Suprapubic skin (tissue), 4 donors: ENCODE data around the gene ANO2. TPM values are rescaled to one million over a fixed set of nuclear protein-coding genes. Genes with fewer than 3 reads are reported as not detected.

Experiments used
- DNase-seq, 2 donors: peaks; one replicate each; pipeline ENCODE4 v3.0.0-alpha.2; 2019; ENCODE audit warnings: low spot score in 2 of 2
- H3K27ac ChIP-seq: fragments of 200-600 bp; sonication (generic); one replicate; pipeline ENCODE4 v1.5.1; 2019
- H3K27me3 ChIP-seq: fragments of 200-600 bp; sonication (generic); one replicate; pipeline ENCODE4 v1.5.1; 2019
- H3K36me3 ChIP-seq: fragments of 200-600 bp; sonication (generic); one replicate; pipeline ENCODE4 v1.5.1; 2019
- H3K4me1 ChIP-seq: fragments of 200-600 bp; sonication (generic); one replicate; pipeline ENCODE4 v1.5.1; 2019
- H3K4me3 ChIP-seq: fragments of 200-600 bp; sonication (generic); one replicate; pipeline ENCODE4 v1.5.1; 2019; ENCODE audit warnings: mild to moderate bottlenecking
- H3K9me3 ChIP-seq: fragments of 200-600 bp; sonication (generic); one replicate; pipeline ENCODE4 v1.5.1; 2019
- CTCF ChIP-seq, 2 donors: fragments of 200-600 bp in 1 of 2; fragments of 450-650 bp in 1 of 2; sonication (generic) in 1 of 2; IDR thresholded peaks; one replicate each; pipeline ENCODE4 v1.5.1; 2016 to 2019; ENCODE audit warnings: antibody characterized with exemption in 2 of 2, mild to moderate bottlenecking in 1 of 2, moderate library complexity in 1 of 2
- EP300 ChIP-seq: sonication (generic); formaldehyde crosslinking; IDR thresholded peaks from one replicate; pipeline ENCODE4 v1.6.1; 2017; ENCODE audit warnings: antibody characterized with exemption
- POLR2A ChIP-seq, 2 donors: fragments of 450-650 bp; IDR thresholded peaks; one replicate each; pipeline ENCODE4 v1.6.1; 2017; ENCODE audit warnings: antibody characterized with exemption in 2 of 2, mild to moderate bottlenecking in 2 of 2, moderate library complexity in 2 of 2
- POLR2AphosphoS5 ChIP-seq, 3 donors: sonication (generic); formaldehyde crosslinking; IDR thresholded peaks; one replicate each; pipeline ENCODE4 v1.6.1; 2017; ENCODE audit warnings: antibody characterized with exemption in 3 of 3
- WGBS: methylation state at CpG from one replicate; pipeline ENCODE4 v1.1.5; 2018; 5-methylcytosine and 5-hydroxymethylcytosine counted together
- total RNA-seq, 4 donors: library from RNA; depleted of rRNA; stranded (reverse); fragments of >200 nt; gene quantifications; one replicate each; pipeline ENCODE4 v1.1.0, GENCODE V29; 2016

Gene ANO2
- total RNA-seq, 4 donors from 2014 or later = 1.1 to 9.7 (median 2.0) TPM

- TF ChIP-seq EP300 (no peak), POLR2A (IDR thresholded peaks at IDR 0.05) (no peak), POLR2AphosphoS5 (IDR thresholded peaks at IDR 0.05) (no peak), CTCF (IDR thresholded peaks at IDR 0.05) (no peak)
- 68% methylated on average over 3 of the region's 3 CpGs for WGBS
- Histone ChIP-seq H3K9me3 (no peaks in the 10 kb centered on the region), H3K27ac (no peak overlapping the region), H3K4me3 (no peak overlapping the region), H3K36me3 (no peaks in the 10 kb centered on the region), H3K27me3 (peaks cover 4% of the 10 kb centered on the region), H3K4me1 (peaks cover 10% of the 10 kb centered on the region)
- DNase-seq = no peak
Measured at GRCh38 chr12:5578775-5579174, 366.3 kb downstream of the ANO2 start.

GRCh38 chr12:5577741-5578140 is 367.3 kb downstream of the ANO2 start:
- Histone ChIP-seq H3K4me3 (no peak overlapping the region), H3K27ac (no peak overlapping the region), H3K4me1 (peaks cover 10% of the 10 kb centered on the region), H3K27me3 (peaks cover 4% of the 10 kb centered on the region), H3K36me3 (no peaks in the 10 kb centered on the region), H3K9me3 (no peaks in the 10 kb centered on the region)
- no peak for TF ChIP-seq POLR2AphosphoS5 (IDR thresholded peaks at IDR 0.05)
- TF ChIP-seq CTCF (IDR thresholded peaks at IDR 0.05) = no peak
- TF ChIP-seq POLR2A (IDR thresholded peaks at IDR 0.05) = no peak
- no peak for TF ChIP-seq EP300
- WGBS = 81% methylated on average over 8 of the region's 8 CpGs
- DNase-seq = no peak

GRCh38 chr12:5577211-5577612 is 367.8 kb downstream of the ANO2 start:
- Histone ChIP-seq H3K4me1 (peaks cover 10% of the 10 kb centered on the region), H3K27me3 (peaks cover 4% of the 10 kb centered on the region), H3K9me3 (no peaks in the 10 kb centered on the region), H3K4me3 (no peak overlapping the region), H3K27ac (no peak overlapping the region), H3K36me3 (no peaks in the 10 kb centered on the region)
- no peak for TF ChIP-seq CTCF (IDR thresholded peaks at IDR 0.05)
- no peak for DNase-seq
- 61% methylated on average over 3 of the region's 3 CpGs for WGBS

GRCh38 chr12:5575987-5576386 is 369.1 kb downstream of the ANO2 start:
- no peak for TF ChIP-seq POLR2A (IDR thresholded peaks at IDR 0.05)
- no peak for TF ChIP-seq EP300
- no peak for TF ChIP-seq CTCF (IDR thresholded peaks at IDR 0.05)
- TF ChIP-seq POLR2AphosphoS5 (IDR thresholded peaks at IDR 0.05) = no peak
- no peak overlapping the region for H3K27ac ChIP-seq
- WGBS = 85% methylated on average over 3 of the region's 3 CpGs

GRCh38 chr12:5575232-5575631 is 369.8 kb downstream of the ANO2 start:
- H3K9me3 ChIP-seq = no peaks in the 10 kb centered on the region
- no peak overlapping the region for H3K4me3 ChIP-seq
- peaks cover 4% of the 10 kb centered on the region for H3K27me3 ChIP-seq
- H3K27ac ChIP-seq = no peak overlapping the region
- H3K4me1 ChIP-seq = no peaks in the 10 kb centered on the region
- DNase-seq = no peak
- no peak for TF ChIP-seq CTCF (IDR thresholded peaks at IDR 0.05)
- no peak for TF ChIP-seq EP300
- TF ChIP-seq POLR2A (IDR thresholded peaks at IDR 0.05) = no peak
- TF ChIP-seq POLR2AphosphoS5 (IDR thresholded peaks at IDR 0.05) = no peak
- 72% methylated on average over 5 of the region's 5 CpGs for WGBS
- no peaks in the 10 kb centered on the region for H3K36me3 ChIP-seq

More at GRCh38 chr12:5575987-5576386, 369.1 kb downstream of the ANO2 start:
- no peak for DNase-seq
- H3K4me1 ChIP-seq = peaks cover 5% of the 10 kb centered on the region
- H3K36me3 ChIP-seq = no peaks in the 10 kb centered on the region
- H3K4me3 ChIP-seq = no peak overlapping the region
- H3K9me3 ChIP-seq = no peaks in the 10 kb centered on the region
- peaks cover 4% of the 10 kb centered on the region for H3K27me3 ChIP-seq
